Keratinocyte (primary cell): ENCODE measurements around the gene FADS3. TPM values are rescaled to one million over a fixed set of nuclear protein-coding genes. Genes with fewer than 3 reads are reported as not detected.

Experiments used
- DNase-seq: peaks from one replicate; pipeline ENCODE4 v3.0.0-alpha.2; 2011; ENCODE audit warnings: low read depth, missing footprints, low spot score
- FAIRE-seq: peaks from 2 replicates; lab custom pipeline; 2011; peaks lifted over from hg19 to GRCh38; lab: Jason Lieb, UNC
- H2AFZ ChIP-seq: 2 replicates; pipeline ENCODE4 v1.6.0; 2012; ENCODE audit warnings: low read length, control low read depth, inconsistent platforms; ENCODE audit not compliant: control insufficient read depth
- H3K27ac ChIP-seq: 2 replicates; pipeline ENCODE4 v1.5.1; 2011; ENCODE audit warnings: low read length; ENCODE audit not compliant: control insufficient read depth, insufficient read depth
- H3K27me3 ChIP-seq: 3 replicates; pipeline ENCODE4 v1.6.0; 2011; ENCODE audit warnings: low read length; ENCODE audit not compliant: control insufficient read depth, insufficient read depth; ENCODE audit errors: extremely low read depth
- H3K36me3 ChIP-seq, 2 experiments: 2 replicates in 1 of 2; 3 replicates in 1 of 2; pipeline ENCODE4 v1.5.1; 2011; ENCODE audit warnings: low read length in 2 of 2, mild to moderate bottlenecking in 1 of 2; ENCODE audit not compliant: control insufficient read depth in 2 of 2, insufficient read depth in 2 of 2; ENCODE audit errors: extremely low read depth in 1 of 2
- H3K4me1 ChIP-seq: 3 replicates; pipeline ENCODE4 v1.5.1; 2011; ENCODE audit warnings: low read length; ENCODE audit not compliant: control insufficient read depth, insufficient read depth; ENCODE audit errors: extremely low read depth
- H3K4me2 ChIP-seq: 3 replicates; pipeline ENCODE4 v1.6.0; 2011; ENCODE audit warnings: low read depth, low read length; ENCODE audit not compliant: control insufficient read depth, insufficient read depth; ENCODE audit errors: extremely low read depth
- H3K4me3 ChIP-seq, 3 experiments: fragments of 200-600 bp in 1 of 3; sonication (generic) in 1 of 3; 2 replicates in 2 of 3; 3 replicates in 1 of 3; pipeline ENCODE4 v1.5.1; 2011 to 2016; ENCODE audit warnings: low read length in 3 of 3, mild to moderate bottlenecking in 3 of 3, control low read depth in 2 of 3, inconsistent platforms in 1 of 3, low read depth in 1 of 3, mixed read lengths in 1 of 3, mixed run types in 1 of 3, moderate library complexity in 1 of 3; ENCODE audit not compliant: control insufficient read depth in 2 of 3, insufficient read depth in 2 of 3; ENCODE audit errors: extremely low read depth in 1 of 3
- H3K79me2 ChIP-seq: 2 replicates; pipeline ENCODE4 v1.6.0; 2012; ENCODE audit warnings: low read length; ENCODE audit not compliant: control insufficient read depth, insufficient read depth
- H3K9ac ChIP-seq: 3 replicates; pipeline ENCODE4 v1.6.0; 2011; ENCODE audit warnings: low read length; ENCODE audit not compliant: control insufficient read depth, insufficient read depth; ENCODE audit errors: extremely low read depth
- H3K9me1 ChIP-seq: 3 replicates; pipeline ENCODE4 v1.6.0; 2011; ENCODE audit warnings: low read length; ENCODE audit not compliant: control insufficient read depth, insufficient read depth; ENCODE audit errors: extremely low read depth
- H3K9me3 ChIP-seq: 2 replicates; pipeline ENCODE4 v1.5.1; 2012; ENCODE audit warnings: low read depth, low read length; ENCODE audit not compliant: control insufficient read depth
- H4K20me1 ChIP-seq: 3 replicates; pipeline ENCODE4 v1.6.0; 2011; ENCODE audit warnings: low read length; ENCODE audit not compliant: control insufficient read depth, insufficient read depth; ENCODE audit errors: extremely low read depth
- EZH2 ChIP-seq: IDR thresholded peaks from one replicate; pipeline ENCODE4 v1.6.1; 2012; ENCODE audit warnings: inconsistent platforms, mild to moderate bottlenecking, low read length, moderate library complexity
- dilution Hi-C: fragments of 300-500 bp; cut with MboI; formaldehyde crosslinking; loops from one replicate; pipeline ENCODE4 v1.7.0; 2020; ENCODE audit warnings: low sequenced_read_pairs; ENCODE audit not compliant: extremely low pct_ligation_motif_present
- polyA plus RNA-seq, 5 experiments: library from polyadenylated mRNA; depleted of rRNA in 3 of 5; stranded (reverse) in 3 of 5; stranded (forward) in 1 of 5; unstranded in 1 of 5; fragments of >200 nt; gene quantifications; 1 replicate in 1 of 5; 2 replicates in 3 of 5; 3 replicates in 1 of 5; pipeline versions ENCODE4 v1.2.1 to v1.2.3, GENCODE V29; 2011 to 2012; ENCODE audit warnings: missing spikeins in 2 of 5, low read depth in 1 of 5, low replicate concordance in 1 of 5
- TF ChIP-seq, protein P1 (sequence below), 3 experiments: IDR thresholded peaks in 1 of 3; conservative IDR thresholded peaks in 1 of 3; optimal IDR thresholded peaks in 1 of 3; 2 replicates in 2 of 3; 3 replicates in 1 of 3; pipeline versions ENCODE3 to v1.5.1; 2011; ENCODE audit warnings: low read length in 3 of 3, mild to moderate bottlenecking in 3 of 3, moderate library complexity in 2 of 3, control low read depth in 1 of 3, inconsistent platforms in 1 of 3; ENCODE audit not compliant: insufficient read depth in 2 of 3; ENCODE audit errors: extremely low read depth in 1 of 3

The FADS3 gene
- polyA plus RNA-seq, 1 donor (not counting 4 experiments of a cell fraction or from before 2014, with no cell fraction given), result 33.9 TPM

DNA sequence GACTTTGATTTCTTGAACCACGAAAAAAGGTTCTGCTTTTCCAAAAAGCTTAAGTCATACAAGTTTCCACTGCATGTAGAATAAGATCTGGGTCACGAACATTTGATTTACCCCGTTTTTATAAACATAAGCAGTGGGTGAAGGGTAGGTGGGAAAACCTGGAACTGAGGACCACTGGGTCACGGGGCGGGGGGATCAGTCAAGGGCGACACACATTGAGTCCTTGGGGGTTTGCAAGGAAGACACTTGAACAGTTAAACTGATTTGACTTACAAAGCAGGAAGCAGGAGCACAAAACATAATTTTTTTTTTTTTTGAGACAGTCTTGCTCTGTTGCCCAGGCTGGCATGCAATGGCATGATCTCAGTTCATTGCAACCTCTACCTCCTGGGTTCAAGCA, 10.9 kb downstream of the FADS3 start:
- no peak overlapping the region for H3K27ac ChIP-seq
- H3K4me1 ChIP-seq, result no peaks in the 10 kb centered on the region
- H2AFZ ChIP-seq, result no peak overlapping the region
- H3K79me2 ChIP-seq, result no peaks in the 10 kb centered on the region
- H3K4me3 ChIP-seq, result no peak overlapping the region
- no peak for FAIRE-seq
- no peaks in the 10 kb centered on the region for H4K20me1 ChIP-seq
- dilution Hi-C loops, result no loop called here
- peaks cover 3% of the 10 kb centered on the region for H3K27me3 ChIP-seq
- peaks cover 0 to 10% of the 10 kb centered on the region in 2 experiments for H3K36me3 ChIP-seq
- no peak overlapping the region for H3K9ac ChIP-seq
- TF ChIP-seq EZH2, result no peak
- TF ChIP-seq, protein P1, sequence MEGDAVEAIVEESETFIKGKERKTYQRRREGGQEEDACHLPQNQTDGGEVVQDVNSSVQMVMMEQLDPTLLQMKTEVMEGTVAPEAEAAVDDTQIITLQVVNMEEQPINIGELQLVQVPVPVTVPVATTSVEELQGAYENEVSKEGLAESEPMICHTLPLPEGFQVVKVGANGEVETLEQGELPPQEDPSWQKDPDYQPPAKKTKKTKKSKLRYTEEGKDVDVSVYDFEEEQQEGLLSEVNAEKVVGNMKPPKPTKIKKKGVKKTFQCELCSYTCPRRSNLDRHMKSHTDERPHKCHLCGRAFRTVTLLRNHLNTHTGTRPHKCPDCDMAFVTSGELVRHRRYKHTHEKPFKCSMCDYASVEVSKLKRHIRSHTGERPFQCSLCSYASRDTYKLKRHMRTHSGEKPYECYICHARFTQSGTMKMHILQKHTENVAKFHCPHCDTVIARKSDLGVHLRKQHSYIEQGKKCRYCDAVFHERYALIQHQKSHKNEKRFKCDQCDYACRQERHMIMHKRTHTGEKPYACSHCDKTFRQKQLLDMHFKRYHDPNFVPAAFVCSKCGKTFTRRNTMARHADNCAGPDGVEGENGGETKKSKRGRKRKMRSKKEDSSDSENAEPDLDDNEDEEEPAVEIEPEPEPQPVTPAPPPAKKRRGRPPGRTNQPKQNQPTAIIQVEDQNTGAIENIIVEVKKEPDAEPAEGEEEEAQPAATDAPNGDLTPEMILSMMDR (optimal IDR thresholded peaks at IDR 0.05 in 1 of 3, IDR thresholded peaks at IDR 0.05 in 1 of 3, conservative IDR thresholded peaks at IDR 0.05 in 1 of 3; ENCODE audit: extremely low read depth in 1 of 3, insufficient read depth in 2 of 3, low read length in 3 of 3), result no peak
- no peak for DNase-seq
- no peaks in the 10 kb centered on the region for H3K9me3 ChIP-seq
- H3K4me2 ChIP-seq, result no peak overlapping the region
- no peaks in the 10 kb centered on the region for H3K9me1 ChIP-seq

DNA sequence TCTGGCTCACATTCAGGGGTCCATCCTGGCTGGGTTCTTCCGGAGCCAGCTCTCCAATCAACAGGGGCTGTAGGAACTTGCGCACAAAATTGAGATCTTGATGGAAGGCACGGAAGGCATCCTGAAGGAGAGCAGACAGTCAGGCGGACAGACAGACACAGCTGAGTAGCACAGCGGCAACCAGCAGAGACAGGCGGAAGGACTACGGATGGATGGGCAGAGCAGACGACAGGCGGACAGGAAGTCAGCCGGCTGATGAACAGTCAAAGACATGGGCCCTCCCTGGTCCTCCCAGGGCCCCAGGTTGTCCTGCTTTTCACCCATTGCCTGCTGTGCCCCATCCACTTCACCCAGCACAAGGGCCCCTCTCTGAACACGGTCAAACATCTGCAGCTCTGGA, 11.3 kb downstream of the FADS3 start:
- Histone ChIP-seq H3K79me2 (no peaks in the 10 kb centered on the region), H3K4me2 (no peak overlapping the region), H3K27me3 (peaks cover 3% of the 10 kb centered on the region), H3K9me3 (no peaks in the 10 kb centered on the region), H3K4me3 (no peak overlapping the region), H2AFZ (no peak overlapping the region), H3K27ac (no peak overlapping the region), H4K20me1 (no peaks in the 10 kb centered on the region), H3K36me3 (peaks cover 0 to 10% of the 10 kb centered on the region in 2 experiments), H3K4me1 (no peaks in the 10 kb centered on the region), H3K9me1 (no peaks in the 10 kb centered on the region), H3K9ac (no peak overlapping the region)
- DNase-seq (no peak), FAIRE-seq (no peak)
- TF ChIP-seq, protein P1 (optimal IDR thresholded peaks at IDR 0.05 in 1 of 3, IDR thresholded peaks at IDR 0.05 in 1 of 3, conservative IDR thresholded peaks at IDR 0.05 in 1 of 3; ENCODE audit: extremely low read depth in 1 of 3, insufficient read depth in 2 of 3, low read length in 3 of 3), result no peak
- TF ChIP-seq EZH2, result no peak
- dilution Hi-C loops, result no loop called here
